Cerebellar nuclear complex (tissue), 1 donor: ENCODE results near the gene PGLYRP2.
"Not testable (repeated sequence)": the region's sequence is repeated elsewhere in the genome, so short reads cannot be mapped to it uniquely, and the experiment has no call there.

ENCODE experiments used
- DNase-seq, 2 experiments: peaks; one replicate each; lab custom pipeline; 2025; lab: John Stamatoyannopoulos, UW

PGLYRP2 gene

GRCh38 chr19:15487038-15487437 is 7.7 kb upstream of the PGLYRP2 start:
- no peak for DNase-seq

GRCh38 chr19:15485768-15486167 is 6.5 kb upstream of the PGLYRP2 start:
- not testable (repeated sequence) for DNase-seq

GRCh38 chr19:15480996-15481395 is 1.7 kb upstream of the PGLYRP2 start:
- DNase-seq: not testable (repeated sequence)

GRCh38 chr19:15476325-15476724 is 3.0 kb downstream of the PGLYRP2 start:
- DNase-seq: no peak

- no peak for DNase-seq
Measured at GRCh38 chr19:15475611-15476010, 3.7 kb downstream of the PGLYRP2 start.

GRCh38 chr19:15475169-15475568 is 4.1 kb downstream of the PGLYRP2 start:
- DNase-seq: no peak

GRCh38 chr19:15473821-15474220 is 5.5 kb downstream of the PGLYRP2 start:
- DNase-seq: not testable (repeated sequence)

GRCh38 chr19:15471639-15472101 is 7.6 kb downstream of the PGLYRP2 start:
- DNase-seq: no peak

- no peak for DNase-seq
Measured at GRCh38 chr19:15469513-15470297, 9.6 kb downstream of the PGLYRP2 start.

- DNase-seq: no peak
Measured at GRCh38 chr19:15468675-15469512, 10.4 kb downstream of the PGLYRP2 start.

- no peak for DNase-seq
Measured at GRCh38 chr19:15467734-15468214, 11.5 kb downstream of the PGLYRP2 start.

- DNase-seq: no peak
Measured at GRCh38 chr19:15466851-15467733, 12.2 kb downstream of the PGLYRP2 start.

- DNase-seq: no peak
Measured at GRCh38 chr19:15464394-15465385, 14.6 kb downstream of the PGLYRP2 start, which contains the start of gene RASAL3. RASAL3 (minus strand) TSS chr19:15464544; CDS start chr19:15464358, 186 bp downstream.

GRCh38 chr19:15463861-15464371 is 15.4 kb downstream of the PGLYRP2 start:
- no peak for DNase-seq

- no peak for DNase-seq
Measured at GRCh38 chr19:15461694-15462093, 17.6 kb downstream of the PGLYRP2 start.

GRCh38 chr19:15457701-15458484 is 21.4 kb downstream of the PGLYRP2 start:
- no peak for DNase-seq

- DNase-seq: no peak
Measured at GRCh38 chr19:15456871-15457700, 22.2 kb downstream of the PGLYRP2 start.

GRCh38 chr19:15456441-15456840 is 22.9 kb downstream of the PGLYRP2 start:
- DNase-seq: no peak
